HCEC 1CT (cell line): ENCODE results near the gene ADGRG7.
A peak's percentile ranks its signal among the peaks of the same experiment; 100 is the strongest.

Experiments used
- DNase-seq: peaks from one replicate; pipeline ENCODE4 v3.0.0-alpha.2; 2017

Gene ADGRG7

DNA sequence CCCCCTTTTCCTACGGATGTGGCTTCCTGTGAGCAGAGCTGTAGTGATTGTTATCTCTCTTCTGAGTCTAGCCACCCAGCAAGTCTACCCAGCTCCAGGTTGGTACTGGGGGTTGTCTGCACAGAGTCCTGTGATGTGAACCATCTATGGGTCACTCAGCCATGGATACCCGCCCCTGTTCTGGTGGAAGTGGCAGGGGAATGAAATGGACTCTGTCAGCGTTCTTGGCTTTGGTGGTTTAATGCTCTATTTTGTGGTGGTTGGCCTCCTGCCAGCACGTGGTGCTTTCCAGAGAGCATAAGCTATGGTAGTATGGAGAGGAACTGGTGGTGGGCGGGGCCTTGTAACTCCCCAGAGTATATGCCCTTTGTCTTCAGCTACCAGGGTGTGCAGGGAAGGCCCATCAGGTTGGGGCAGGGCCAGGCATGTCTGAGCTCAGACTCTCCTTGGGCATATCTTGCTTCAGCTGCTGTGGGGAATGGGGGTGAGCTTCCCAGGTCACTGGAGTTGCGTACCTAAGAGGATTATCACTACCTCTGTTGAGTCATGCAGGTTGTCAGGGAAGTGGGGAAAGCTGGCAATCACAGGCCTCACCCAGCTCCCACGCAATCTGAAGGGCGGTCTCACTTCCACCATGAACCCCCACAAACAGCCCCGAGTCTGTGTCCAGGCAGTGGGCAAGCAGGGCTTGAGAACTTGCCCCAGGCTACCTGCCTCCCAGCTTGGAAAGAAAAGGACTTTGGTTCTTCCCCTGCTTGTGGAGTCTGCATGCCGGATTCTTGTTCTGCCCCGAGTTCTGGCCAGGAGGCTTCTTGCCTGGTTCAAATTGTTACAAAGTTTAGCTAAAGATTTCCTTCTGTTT lies 9.0 kb upstream of the ADGRG7 start:
- no peak for DNase-seq

DNA sequence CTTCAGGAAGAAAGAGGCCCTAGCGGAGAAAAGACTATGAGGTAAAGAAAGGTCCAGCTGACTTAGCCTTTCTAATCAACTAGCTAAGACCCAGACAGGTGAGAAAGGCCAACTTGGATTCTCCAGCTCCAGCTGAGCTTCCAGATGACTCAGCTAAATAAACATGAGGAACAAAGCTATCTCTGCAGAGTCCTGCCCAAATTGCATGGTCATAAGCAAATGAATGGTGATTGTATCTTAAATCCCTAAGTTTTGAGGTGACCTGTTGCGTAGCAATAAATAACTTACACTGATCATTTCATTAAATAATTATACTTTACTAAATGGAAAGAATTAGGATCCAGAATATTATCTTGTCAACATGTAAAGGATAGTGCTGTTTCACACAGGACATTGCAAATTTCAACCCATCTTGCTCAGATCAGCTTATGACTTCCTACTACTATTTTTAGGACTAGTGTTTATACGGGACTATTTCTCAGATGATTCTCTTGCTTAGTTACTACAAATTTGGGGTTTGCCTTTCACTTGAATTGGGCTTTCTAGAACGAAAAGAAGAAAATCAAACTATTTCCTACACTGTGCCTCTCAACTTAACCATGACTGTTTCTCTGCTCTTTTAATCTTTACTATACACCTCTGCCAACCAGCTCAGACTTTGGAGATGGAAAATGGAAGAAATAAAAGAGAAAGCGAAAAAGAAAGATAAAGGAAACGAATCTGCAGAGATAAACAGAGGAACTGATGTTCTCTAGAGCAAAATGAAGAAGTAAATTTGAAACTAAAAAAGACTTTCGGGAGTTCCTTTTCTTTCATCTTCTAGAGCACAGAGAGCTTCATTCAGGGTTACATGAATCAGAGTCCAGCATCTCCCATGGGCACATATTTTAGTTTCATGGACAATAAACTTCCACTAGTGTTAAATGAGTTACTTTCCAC lies 6.6 kb upstream of the ADGRG7 start:
- peak; percentile 69 for DNase-seq

DNA sequence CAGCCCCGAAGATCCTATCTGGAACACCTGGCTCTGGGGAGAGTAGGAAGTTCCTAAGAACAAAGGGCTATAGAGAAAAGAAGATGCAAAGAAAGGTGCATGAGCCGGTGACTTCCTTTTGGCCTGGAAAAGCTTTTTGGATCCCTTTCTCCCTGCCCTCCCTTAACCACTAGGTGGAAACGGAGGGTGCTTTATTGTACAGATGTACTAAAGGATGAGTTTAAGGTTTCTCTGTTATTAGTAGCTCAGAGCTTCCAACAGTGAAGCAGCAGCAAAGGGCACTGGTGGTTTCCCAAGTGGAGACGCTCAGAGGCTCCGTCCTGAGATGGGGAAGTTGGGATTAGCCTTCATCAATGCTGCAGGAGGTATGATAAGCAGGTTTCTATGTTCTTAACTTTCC lies 5.9 kb upstream of the ADGRG7 start:
- DNase-seq, result peak; percentile 57

DNA sequence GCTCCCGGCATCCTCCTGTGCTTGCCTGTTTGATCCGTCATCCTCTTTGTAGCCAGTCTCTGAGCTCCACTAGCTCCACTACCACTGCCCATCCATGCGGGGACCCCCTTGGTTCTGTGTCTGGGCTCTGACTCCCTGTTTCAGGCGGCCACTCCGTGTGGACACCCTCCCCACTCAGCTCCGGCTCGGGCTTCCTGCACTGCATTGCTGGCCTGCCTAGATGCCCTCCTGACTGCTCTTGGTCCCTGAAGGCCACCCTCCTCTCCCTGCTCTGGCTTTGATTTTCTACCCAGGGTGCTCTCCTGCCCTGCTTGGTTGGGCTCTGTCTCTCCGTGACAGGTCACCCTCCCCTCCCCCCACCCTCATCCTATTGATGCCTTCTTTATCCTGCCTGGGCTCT lies 4.0 kb upstream of the ADGRG7 start:
- no peak for DNase-seq

DNA sequence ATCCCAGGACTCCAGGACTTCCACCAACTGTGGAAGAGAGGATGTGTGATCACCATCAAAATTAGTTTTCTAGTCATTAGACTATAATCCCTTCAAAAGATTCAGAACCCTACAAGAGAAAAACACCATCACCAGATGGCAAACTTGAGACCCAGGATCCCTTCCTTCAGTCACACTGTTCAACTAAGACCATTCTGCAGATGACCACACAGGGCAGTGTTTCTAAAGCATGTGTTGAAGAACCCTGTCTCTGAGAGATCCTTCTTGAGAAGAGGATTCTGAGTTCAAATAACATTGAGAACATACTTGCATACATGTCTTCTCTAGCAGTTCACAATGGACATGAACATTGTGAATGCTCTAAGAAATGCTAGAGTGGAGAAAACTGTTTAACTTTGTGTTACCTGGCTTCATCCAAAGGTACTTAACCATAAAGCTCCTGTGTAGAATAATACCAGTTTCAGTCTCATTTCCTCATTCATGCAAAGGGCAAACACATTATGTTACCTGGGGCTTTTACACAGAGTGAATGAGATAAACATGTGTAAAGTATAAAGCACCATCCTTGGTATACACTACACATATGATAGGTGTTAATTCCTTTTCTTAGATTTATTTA lies 2.4 kb upstream of the ADGRG7 start:
- no peak for DNase-seq

DNA sequence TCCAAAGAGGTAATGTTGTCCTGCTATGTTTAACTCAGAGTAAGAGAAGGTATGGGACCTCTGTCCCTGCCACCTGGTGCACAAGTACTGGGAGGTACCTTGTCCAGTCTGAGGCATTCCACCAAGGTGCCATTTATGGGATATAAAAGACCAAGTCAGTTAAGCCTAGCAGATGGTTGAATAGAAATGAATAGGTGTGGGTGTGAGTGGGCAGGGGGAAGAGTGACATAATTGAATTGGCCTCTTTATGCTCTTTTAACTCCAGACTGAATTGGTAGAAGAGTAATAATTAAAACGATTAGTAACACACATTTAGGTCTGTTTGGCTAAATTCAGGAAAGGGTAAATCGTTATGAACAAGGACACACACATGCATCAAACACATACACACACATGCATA lies 562 bp downstream of the ADGRG7 start:
- DNase-seq, result no peak

DNA sequence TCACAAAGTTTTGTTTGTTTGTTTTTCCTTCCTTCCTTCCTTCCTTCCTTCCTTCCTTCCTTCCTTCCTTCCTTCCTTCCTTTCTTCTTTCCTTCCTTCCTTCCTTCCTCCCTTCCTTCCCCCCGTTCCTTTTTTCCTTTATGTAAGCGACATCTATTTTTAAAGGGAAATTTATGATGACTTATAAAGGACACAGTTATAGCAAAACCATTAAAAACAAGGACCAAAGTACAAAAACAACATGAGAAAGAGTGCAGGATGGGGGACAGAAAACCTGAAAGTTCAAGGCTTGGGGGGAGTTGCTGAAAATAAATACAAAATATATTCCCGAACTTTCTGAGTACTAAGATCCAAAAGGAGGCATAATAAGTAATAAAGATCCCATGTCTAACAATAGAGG lies 1.8 kb downstream of the ADGRG7 start:
- no peak for DNase-seq

DNA sequence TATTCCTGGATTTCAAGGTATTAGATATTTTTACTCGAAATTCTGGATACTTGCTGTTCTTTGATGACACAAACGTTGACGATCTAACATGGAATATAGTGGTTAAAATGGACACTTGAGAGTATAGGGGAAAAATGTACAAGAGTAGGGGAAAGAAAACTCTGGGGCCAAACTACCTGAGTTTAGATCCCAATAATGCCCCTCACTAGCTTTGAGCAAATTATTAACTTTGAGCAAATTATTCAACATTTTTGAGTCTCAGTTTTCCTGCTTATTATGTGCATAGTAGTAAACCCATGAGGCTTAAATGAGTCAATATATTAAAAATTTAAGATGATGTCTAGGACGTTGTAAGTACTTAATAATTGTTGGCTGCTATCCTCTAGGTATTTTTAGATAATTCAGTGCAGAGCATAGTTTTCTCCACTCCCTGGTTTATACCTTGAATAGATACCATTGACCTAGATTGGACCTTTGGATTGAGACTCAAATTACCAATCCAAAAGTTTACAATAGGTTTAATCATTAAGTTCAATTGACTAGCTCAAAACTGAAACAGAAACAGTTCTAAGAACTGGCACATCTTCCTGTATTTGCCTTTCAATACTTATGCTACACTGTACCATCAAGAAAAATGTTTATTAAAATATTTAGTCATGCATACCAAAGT lies 4.5 kb downstream of the ADGRG7 start:
- DNase-seq, result no peak

DNA sequence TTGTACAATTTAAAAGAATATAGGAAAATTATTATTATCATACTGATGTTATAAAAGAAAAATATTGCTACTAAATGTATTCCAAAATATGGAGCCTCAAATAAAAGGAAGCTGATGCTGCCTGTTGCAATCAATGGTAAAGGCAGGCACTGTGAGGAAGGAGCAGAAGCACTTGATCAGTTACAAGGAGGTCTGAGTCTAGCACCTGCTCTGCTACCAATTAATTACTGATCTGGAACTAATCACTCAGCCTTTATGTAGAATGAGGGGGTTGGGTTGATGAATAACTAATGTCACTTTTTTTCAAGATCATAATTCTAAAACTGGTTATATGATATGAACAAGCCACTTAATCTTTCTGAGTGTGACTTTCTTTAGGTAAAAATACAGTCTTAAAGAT lies 5.5 kb downstream of the ADGRG7 start:
- no peak for DNase-seq

DNA sequence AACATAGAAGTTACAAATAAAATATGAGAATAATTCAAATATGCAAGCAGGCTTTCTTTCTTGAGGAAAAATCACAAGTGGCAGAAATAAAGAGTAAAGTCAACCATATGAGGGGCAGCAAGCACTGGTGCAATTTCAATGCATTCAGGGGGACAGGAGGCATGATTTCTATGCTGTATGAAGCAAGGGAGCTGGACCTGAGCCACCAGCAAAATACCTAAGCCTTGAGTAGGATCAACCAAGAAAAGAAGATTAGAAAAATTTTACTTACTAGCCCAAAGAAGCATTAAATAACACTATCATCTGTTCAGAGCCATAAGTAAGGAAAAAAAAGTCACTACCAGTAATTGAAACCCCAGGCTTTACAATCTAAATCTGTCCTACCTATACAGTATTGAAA lies 6.3 kb downstream of the ADGRG7 start:
- peak; percentile 11 for DNase-seq

DNA sequence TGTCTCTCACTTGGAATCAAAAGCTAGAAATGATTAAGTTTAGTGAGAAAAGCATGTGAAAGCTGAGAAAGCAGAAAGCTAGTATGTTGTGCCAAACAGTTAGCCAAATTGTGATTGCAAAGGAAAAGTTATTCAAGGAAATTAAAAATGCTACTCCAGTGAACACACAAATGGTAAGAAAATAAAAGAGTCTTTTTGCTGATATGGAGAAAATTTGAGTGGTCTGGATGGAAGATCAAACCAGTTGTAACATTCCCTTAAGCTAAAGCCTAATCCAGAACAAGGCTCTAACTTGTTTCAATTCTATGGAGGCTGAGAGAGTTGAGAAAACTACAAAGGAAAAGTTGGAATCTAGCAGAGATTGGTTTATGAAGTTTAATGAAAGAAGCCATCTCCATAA lies 11.8 kb downstream of the ADGRG7 start:
- no peak for DNase-seq

DNA sequence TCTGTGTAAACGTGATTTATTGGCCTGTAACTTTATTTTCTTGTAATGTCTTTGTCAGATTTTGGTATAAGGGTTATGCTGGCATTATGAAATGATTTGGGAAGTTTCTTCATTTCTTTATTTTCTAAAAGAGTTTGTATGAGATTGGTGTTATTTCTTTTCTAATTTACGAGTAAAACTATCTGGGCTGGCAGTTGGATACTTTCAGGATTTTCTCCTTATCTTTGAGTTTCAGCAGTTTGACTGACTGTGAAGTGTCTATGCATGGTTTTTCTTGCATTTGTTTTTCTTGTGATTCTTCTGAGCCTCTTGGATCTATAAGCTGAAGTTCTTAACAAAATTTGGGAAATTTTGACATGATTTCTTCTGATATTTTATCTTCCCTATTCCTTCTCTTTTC lies 18.1 kb downstream of the ADGRG7 start:
- DNase-seq, result no peak

DNA sequence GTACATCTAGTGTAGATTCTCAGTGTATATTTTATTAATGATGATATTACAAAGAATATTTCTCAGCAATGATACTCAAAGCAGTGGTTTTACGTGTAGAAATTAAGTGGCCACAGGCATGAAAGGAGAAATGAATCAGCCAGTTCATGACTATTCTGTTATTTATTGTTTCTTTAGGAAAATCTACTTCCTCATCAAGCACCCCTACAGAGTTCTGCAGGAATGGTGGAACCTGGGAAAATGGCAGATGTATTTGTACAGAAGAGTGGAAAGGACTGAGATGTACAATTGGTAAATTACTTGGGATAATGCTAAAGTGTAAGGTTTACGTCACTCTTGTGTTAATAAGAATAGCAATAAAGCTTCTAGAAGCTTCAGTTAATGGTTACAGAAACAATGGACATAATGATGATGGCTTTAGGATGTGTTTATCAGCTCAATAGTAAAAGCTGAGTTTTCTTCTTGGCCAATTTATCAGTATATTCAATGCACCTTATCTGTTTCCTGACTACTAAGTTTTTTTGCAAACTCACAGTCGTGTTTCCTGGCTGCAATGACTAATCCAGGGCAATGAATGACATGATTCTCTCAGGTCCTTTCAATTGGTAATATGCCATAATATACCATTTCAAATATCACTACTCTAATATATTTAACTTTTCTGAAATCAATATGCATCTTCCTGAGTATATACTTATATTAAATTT lies 20.2 kb downstream of the ADGRG7 start:
- DNase-seq, result peak; percentile 42

DNA sequence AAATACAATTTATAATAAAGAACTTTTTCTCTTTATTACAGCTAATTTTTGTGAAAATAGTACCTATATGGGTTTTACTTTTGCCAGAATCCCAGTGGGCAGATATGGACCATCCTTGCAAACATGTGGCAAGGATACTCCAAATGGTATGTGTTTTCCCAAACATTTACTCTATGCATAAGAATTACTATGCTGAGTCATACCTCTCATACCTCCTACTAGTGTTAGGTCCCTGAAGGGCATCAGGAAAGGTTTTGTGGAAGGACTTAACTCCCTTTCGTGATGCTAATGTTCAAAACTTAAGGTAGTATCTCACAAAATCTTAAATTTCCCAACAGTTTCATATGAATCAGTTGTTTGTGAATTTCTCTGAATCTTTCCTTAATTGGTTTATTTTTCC lies 21.3 kb downstream of the ADGRG7 start:
- DNase-seq, result peak; percentile 57

DNA sequence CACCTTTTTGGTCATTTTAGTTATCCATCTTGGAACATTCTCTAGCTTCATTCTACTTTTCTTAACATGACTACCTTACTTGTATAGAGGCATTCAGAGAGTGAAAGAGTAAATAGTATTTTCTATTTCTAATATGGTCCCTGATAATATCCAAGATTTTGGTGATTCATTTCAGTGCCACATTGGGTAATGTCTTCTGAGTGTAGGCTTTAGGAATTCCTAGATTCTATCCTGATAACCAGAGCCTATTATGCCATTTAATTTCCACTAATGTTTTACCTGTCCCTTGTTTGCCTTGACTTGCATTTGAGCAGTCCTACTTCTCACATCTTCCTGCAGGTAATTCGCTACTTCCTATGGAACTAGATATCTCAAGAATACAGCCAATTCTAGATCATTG lies 21.8 kb downstream of the ADGRG7 start:
- DNase-seq, result peak; percentile 32

DNA sequence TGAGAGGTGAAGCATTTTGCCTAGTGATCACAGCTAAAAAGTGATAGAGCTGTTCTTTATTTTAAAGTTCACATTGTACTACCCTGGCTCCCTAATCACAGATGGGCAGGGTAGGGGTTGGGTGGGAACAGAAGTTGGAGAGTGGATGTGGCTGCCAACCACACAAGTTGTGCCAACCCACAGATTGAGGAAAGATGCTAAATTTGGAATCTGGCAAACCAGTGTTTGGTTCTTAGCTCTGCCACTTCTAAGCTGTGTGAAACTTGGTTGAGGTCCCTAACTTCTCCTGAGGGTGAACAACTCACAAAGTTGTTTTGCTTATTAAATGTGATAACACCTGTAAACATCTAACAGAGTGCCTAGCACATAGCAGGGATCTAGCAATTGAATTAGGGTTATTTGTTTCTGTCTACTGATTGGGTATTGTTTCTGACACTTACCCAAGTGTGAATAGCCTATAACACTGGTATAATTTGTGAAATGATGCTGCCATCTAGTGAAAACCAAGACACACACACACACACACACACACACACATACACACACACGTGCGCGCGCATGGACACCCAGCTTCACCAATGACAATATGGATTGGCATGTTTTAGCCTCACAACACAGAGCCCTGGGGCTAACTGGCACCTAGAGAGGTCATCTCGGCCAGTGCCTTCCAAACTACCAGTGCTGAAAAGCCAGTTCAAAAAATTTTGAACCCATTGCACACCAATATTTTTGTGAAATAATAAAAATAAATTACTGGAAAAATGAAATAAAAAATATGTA lies 25.3 kb downstream of the ADGRG7 start:
- DNase-seq, result peak; percentile 58

DNA sequence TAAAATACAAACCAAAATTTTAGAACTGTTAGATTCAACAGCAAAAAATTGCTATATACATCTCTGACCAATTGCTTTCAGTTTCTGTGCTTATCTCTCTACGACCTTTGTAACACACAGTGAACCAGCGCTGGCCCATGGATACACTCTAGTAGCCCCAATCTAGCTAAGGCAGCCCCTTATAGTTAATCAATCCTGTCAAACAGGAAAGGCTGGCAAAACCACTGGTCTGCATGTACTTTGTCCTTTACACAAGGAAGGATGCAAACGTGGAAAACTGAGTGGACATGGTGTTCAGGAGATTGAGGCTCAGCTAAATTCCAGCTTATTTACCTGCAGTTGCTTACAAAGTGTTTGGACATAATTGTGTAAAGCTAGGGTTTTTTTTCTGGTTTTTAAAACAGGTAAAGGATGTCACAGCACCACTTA lies 25.9 kb downstream of the ADGRG7 start:
- no peak for DNase-seq

DNA sequence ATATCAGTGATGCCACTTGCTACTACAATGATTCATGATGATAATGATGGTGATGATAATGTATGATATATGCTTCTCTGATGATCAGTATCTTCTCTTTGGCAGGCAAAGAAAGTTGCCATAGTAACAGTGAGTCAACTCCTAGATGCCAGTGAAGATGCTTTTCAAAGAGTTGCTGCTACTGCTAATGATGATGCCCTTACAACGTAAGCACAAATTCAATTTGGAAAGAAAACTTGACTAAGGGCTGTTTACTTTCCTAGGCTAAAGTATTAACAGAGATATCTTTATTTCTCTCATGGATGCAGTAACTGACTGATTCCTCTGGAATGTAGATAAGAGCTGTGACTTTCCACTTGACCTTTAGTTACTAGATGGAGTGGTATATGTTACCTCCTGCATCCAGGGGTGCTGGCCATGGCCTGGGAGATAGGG lies 27.8 kb downstream of the ADGRG7 start:
- DNase-seq, result peak; percentile 36

DNA sequence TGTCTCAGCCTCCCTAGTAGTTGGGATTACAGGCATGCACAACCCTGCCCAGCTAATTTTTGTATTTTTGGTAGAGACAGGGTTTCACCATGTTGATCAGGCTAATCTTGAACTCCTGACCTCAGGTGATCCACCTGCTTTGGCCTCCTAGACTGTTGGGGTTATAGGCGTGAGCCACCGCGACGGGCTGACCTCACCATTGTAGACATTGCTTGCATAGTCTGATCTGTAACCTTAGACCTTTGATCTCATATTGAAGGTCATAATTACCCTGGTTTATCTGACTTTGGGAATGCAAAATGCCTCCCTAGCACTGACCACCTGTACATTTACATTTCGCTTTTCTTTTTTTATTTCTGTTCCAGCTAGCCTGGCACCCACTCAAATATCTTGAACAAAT lies 31.2 kb downstream of the ADGRG7 start:
- DNase-seq, result no peak

DNA sequence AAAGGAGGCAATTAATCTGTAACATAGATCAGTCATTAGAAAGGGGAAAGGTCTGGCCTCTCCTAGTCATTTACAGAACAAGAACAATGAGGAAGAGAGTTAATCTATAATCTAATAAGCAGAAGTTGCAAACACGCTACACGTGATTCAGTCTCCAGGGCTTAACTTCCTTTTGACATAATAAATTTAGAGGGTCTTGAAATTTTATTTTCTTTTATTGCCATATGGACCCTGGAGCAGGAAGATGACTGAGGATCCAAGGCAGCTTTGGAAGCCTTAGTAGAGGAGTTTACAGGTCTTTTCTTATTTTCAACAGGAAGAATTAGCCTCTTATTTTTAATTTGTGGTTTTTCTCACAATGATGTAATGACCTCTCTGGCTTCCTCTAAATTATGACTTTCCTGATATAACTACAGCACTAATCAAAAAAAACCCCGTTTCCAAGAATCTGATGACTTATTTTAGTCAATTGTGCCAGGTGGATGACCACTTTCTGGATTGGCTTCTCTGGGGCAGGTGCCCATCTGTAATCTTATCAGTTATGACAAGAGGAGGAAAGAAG lies 32.2 kb downstream of the ADGRG7 start:
- no peak for DNase-seq

DNA sequence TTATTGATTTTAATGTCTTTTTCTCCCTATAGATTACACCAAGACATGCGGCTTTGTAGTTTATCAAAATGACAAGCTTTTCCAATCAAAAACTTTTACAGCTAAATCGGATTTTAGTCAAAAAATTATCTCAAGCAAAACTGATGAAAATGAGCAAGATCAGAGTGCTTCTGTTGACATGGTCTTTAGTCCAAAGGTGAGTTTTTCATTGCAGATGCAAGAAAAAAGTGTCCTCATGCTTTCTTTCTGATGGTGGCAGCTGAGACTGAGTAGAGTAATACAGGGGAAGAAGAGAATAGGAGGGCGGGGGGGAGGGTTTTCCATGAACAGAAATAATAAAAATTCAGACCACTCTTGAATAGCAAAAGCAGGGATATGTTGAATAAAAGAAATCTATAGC lies 36.5 kb downstream of the ADGRG7 start:
- no peak for DNase-seq
